Psoas muscle (tissue), 8 donors: ENCODE measurements around the gene STAT4. TPM values are rescaled to one million over a fixed set of nuclear protein-coding genes. Genes with fewer than 3 reads are reported as not detected.

Source experiments
- ATAC-seq, 4 donors: fragments of 200-7000 bp; cut with Tn5 transposase; one replicate each; pipeline ENCODE4 v1.9.1; 2020; ENCODE audit warnings: moderate library complexity in 3 of 4, mild to moderate bottlenecking in 2 of 4
- DNase-seq, 2 donors: peaks; one replicate each; pipeline ENCODE4 v3.0.0-alpha.2; 2020
- H3K27ac ChIP-seq: fragments of 200-600 bp; one replicate; pipeline ENCODE4 v1.8.0; 2022
- H3K27me3 ChIP-seq, 3 donors: fragments of 200-600 bp in 1 of 3; one replicate each; pipeline versions ENCODE4 v1.6.1 to v1.8.0; 2013 to 2022; ENCODE audit warnings: low read length in 2 of 3, mild to moderate bottlenecking in 2 of 3, moderate library complexity in 1 of 3; ENCODE audit not compliant: insufficient read depth in 3 of 3
- H3K36me3 ChIP-seq, 2 donors: fragments of 200-600 bp in 1 of 2; one replicate each; pipeline versions ENCODE4 v1.6.1 to v1.8.0; 2013 to 2022; ENCODE audit warnings: low read depth in 1 of 2, mild to moderate bottlenecking in 1 of 2, moderate library complexity in 1 of 2; ENCODE audit not compliant: insufficient read depth in 1 of 2
- H3K4me1 ChIP-seq: fragments of 200-600 bp; one replicate; pipeline ENCODE4 v1.8.0; 2022
- H3K4me3 ChIP-seq: fragments of 200-600 bp; one replicate; pipeline ENCODE4 v1.8.0; 2022; ENCODE audit warnings: mild to moderate bottlenecking
- H3K9me3 ChIP-seq: fragments of 200-600 bp; one replicate; pipeline ENCODE4 v1.8.0; 2022
- WGBS, 3 donors: extraction: QIAGEN DNeasy Blood & Tissue Kit; methylation state at CpG; one replicate each; pipeline versions ENCODE4 v1.1.6 to v1.1.7; 2013; 5-methylcytosine and 5-hydroxymethylcytosine counted together
- intact Hi-C, 2 donors: fragments of 100-400 bp; cut with DNase I; formaldehyde crosslinking; loops; one replicate each; pipeline versions ENCODE4 v1.11.0 to v1.14.2; 2022
- polyA plus RNA-seq, 3 donors: library from polyadenylated mRNA; stranded (reverse); fragments of 200-250 nt; gene quantifications; one replicate each; pipeline ENCODE4 v1.2.3, GENCODE V29; 2013
- total RNA-seq, 4 donors: library from RNA; stranded (reverse); fragmentation: NEBNext Ultra II Directional in 2 of 4; extraction: Animal tissue kit (Norgen Biotek cat#: 25700) in 2 of 4; gene quantifications; one replicate each; pipeline versions ENCODE4 v1.2.1 to v1.2.4, GENCODE V29; 2021 to 2023
- TF ChIP-seq, protein P1 (sequence below): fragments of 200-600 bp; IDR thresholded peaks from one replicate; pipeline ENCODE4 v1.8.0; 2022; ENCODE audit warnings: antibody characterized with exemption
- donor health status: healthy with polysubstance abuse.
- donor health status: DM: no; HTN: no; CAD: no; lungs with moderate emphysema.
- donor health status: Bipolar disorder and iron deficiency.
- donor health status: healthy.
- donor health status: DM: yes; HTN: yes; CAD: no.
- donor health status: DM: no; HTN: no; CAD: no.
- donor health status: DM: no; HTN: no; CAD: no.
- donor health status: DM: yes; HTN: yes; CAD: no.

STAT4 gene
- total and polyA plus RNA-seq, 7 donors, result 0.19 to 0.56 (median 0.30) TPM

- 0 to 1% (median 0%) methylated on average over 53 to 59 of the region's 59 CpGs for WGBS, 3 donors
- intact Hi-C loops, result loop anchor here in 1 of 2 donors (10.0 kb wide), 1 partner anchor 235 kb away; no protein-coding TSS in a partner anchor
- ATAC-seq (peak; percentile 98 to 100 (median 99)), DNase-seq (peak; percentile 92 to 96)
- Histone ChIP-seq H3K36me3 (no peaks in the 10 kb centered on the region), H3K27ac (peak overlapping the region; percentile 90), H3K9me3 (no peaks in the 10 kb centered on the region), H3K4me3 (peak overlapping the region; percentile 72), H3K27me3 (no peaks in the 10 kb centered on the region), H3K4me1 (peaks cover 5% of the 10 kb centered on the region)
- TF ChIP-seq, protein P1, sequence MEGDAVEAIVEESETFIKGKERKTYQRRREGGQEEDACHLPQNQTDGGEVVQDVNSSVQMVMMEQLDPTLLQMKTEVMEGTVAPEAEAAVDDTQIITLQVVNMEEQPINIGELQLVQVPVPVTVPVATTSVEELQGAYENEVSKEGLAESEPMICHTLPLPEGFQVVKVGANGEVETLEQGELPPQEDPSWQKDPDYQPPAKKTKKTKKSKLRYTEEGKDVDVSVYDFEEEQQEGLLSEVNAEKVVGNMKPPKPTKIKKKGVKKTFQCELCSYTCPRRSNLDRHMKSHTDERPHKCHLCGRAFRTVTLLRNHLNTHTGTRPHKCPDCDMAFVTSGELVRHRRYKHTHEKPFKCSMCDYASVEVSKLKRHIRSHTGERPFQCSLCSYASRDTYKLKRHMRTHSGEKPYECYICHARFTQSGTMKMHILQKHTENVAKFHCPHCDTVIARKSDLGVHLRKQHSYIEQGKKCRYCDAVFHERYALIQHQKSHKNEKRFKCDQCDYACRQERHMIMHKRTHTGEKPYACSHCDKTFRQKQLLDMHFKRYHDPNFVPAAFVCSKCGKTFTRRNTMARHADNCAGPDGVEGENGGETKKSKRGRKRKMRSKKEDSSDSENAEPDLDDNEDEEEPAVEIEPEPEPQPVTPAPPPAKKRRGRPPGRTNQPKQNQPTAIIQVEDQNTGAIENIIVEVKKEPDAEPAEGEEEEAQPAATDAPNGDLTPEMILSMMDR, result peak; percentile 18
These were observed 130.5 kb downstream of the STAT4 start for GRCh38 chr2:191020221-191020741.

DNA sequence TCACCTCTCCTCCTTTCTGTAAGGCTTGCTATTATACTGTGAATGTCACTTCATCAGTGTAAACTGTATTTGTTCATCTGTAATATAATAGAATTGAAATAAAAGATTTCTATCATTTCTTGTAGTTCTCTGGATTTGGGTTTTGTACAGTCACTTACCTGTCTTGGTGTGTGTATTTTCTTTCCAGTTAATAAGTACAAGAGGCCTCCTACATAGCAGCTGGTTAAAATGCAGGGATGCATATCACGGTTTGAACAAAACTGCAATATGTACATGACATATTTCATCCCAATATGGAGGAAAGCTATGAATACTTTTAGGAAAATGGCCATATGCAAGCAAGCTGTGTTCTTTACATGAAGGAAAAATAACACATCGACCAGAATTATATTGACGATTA lies 131.4 kb downstream of the STAT4 start:
- WGBS, 3 donors, result 94 to 98% (median 97%) methylated on average over 3 of the region's 3 CpGs
- H3K27me3 ChIP-seq, result no peaks in the 10 kb centered on the region
- H3K27ac ChIP-seq, result no peak overlapping the region
- H3K9me3 ChIP-seq, result no peaks in the 10 kb centered on the region
- no peak for ATAC-seq
- no peak for DNase-seq
- H3K4me3 ChIP-seq, result no peak overlapping the region
- peaks cover 8% of the 10 kb centered on the region for H3K4me1 ChIP-seq
- intact Hi-C loops, result no loop called here
- TF ChIP-seq, protein P1, result no peak
- no peaks in the 10 kb centered on the region for H3K36me3 ChIP-seq

DNA sequence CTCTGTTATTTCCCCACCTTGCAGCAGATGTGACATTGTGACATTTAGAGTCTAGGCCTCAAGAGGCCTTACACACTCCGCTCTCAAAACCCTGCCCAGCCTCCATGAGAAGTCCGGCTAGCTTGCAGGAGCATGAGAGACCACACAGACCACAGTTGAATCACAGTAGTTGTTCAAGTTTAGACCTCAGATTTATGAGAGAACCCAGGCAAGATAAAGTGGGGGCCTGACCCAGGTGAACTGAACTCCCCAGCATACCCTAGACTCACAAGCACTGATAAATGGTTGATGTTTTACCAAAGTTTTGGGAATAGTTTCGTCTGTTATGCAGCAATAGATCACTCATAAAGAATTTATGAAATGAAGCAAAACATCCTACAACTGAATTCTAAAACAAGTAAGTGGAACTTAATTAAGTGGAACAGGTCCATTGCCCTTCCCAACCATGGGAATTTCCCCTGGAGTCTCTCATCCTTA lies 132.1 kb downstream of the STAT4 start:
- DNase-seq, result no peak
- 89 to 96% (median 91%) methylated on average over 3 of the region's 3 CpGs for WGBS, 3 donors
- Histone ChIP-seq H3K27ac (no peak overlapping the region), H3K36me3 (no peaks in the 10 kb centered on the region), H3K9me3 (no peaks in the 10 kb centered on the region), H3K27me3 (no peaks in the 10 kb centered on the region), H3K4me3 (no peak overlapping the region), H3K4me1 (peaks cover 8% of the 10 kb centered on the region)
- no peak for ATAC-seq
- intact Hi-C loops, result no loop called here
- TF ChIP-seq, protein P1, result no peak

DNA sequence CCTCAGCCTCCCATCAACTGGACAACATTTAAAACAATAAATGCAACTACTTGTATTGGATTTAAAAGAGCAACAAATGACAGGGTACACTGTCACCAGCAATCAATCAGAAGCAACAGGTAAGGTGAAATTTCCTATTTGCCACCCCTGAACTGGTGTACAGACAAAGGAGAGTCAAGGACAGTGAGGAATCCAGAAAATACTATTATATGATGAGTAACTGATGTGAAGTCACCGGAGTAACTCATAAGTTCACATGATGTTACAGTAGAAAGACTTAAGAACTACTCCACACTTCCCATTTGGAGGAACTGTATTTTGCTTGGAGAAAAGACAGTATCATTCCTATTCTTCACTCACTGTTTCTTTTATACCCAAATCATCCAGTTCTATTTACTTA lies 132.7 kb downstream of the STAT4 start:
- H3K27me3 ChIP-seq, result no peaks in the 10 kb centered on the region
- WGBS, 3 donors, result 86 to 96% (median 91%) methylated on average over 1 of the region's 1 CpG
- intact Hi-C loops, result no loop called here
- H3K4me3 ChIP-seq, result no peak overlapping the region
- TF ChIP-seq, protein P1, result no peak
- no peaks in the 10 kb centered on the region for H3K9me3 ChIP-seq
- DNase-seq, result no peak
- H3K4me1 ChIP-seq, result peaks cover 10% of the 10 kb centered on the region
- no peaks in the 10 kb centered on the region for H3K36me3 ChIP-seq
- H3K27ac ChIP-seq, result no peak overlapping the region
- no peak for ATAC-seq

DNA sequence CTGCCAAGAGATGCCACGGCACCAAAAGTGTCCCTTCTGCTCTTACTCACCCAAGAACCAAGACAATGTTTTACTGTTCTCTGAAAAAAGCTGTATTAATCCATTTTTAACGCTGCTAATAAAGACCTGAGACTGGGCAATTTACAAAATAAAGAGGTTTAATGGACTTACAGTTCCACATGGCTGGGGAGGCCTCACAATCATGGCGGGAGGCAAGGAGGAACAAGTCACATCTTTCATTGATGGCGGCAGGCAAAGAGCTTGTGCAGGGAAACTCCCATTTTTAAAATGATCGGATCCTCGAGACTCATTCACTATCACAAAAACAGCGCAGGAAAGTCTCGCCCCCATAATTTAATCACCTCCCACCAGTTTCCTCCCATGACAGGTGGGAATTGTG lies 135.0 kb downstream of the STAT4 start:
- Histone ChIP-seq H3K9me3 (no peaks in the 10 kb centered on the region), H3K36me3 (peaks cover 0 to 8% of the 10 kb centered on the region in 2 donors), H3K27me3 (no peaks in the 10 kb centered on the region), H3K4me1 (peaks cover 18% of the 10 kb centered on the region), H3K4me3 (no peak overlapping the region), H3K27ac (no peak overlapping the region)
- DNase-seq (no peak), ATAC-seq (no peak)
- intact Hi-C loops, result no loop called here
- TF ChIP-seq, protein P1, result no peak
- WGBS, 3 donors, result 68 to 76% (median 72%) methylated on average over 8 of the region's 8 CpGs
